Measurements from ENCODE around the gene SAMD8. TPM values are rescaled to one million over a fixed set of nuclear protein-coding genes. Genes with fewer than 3 reads are reported as not detected.

Gene SAMD8
- total and polyA plus RNA-seq, 2 donors (not counting 1 experiment from before 2014, with no cell fraction given) = 15.9 to 35.7 TPM

GRCh38 chr10:75095631-75096030 is 15.8 kb upstream of the SAMD8 start:
- Histone ChIP-seq H3K9ac (ENCODE audit: low read length) (no peak overlapping the region), H3K27ac (ENCODE audit: low read length in 2 of 2) (no peak overlapping the region), H3K4me3 (ENCODE audit: control extremely low read depth in 1 of 5, extremely low read depth in 1 of 5, insufficient read depth in 1 of 5, low read depth in 2 of 5, low read length in 4 of 5) (no peak overlapping the region), H3K27me3 (replicated peaks in 1 of 4; ENCODE audit: control extremely low read depth in 1 of 4, control insufficient read depth in 3 of 4, insufficient read depth in 4 of 4, low read length in 3 of 4) (no peaks in the 10 kb centered on the region), H2AFZ (ENCODE audit: insufficient read depth, low read depth, low read length, poor library complexity, severe bottlenecking) (no peak overlapping the region), H3K4me2 (replicated peaks; ENCODE audit: low read depth, low read length, poor library complexity, severe bottlenecking) (no peak overlapping the region), H3K79me2 (ENCODE audit: control insufficient read depth, insufficient read depth, low read length) (no peaks in the 10 kb centered on the region), H3K36me3 (replicated peaks in 1 of 2; ENCODE audit: control extremely low read depth in 1 of 2, control insufficient read depth in 1 of 2, extremely low read depth in 1 of 2, insufficient read depth in 2 of 2, low read length in 1 of 2) (no peaks in the 10 kb centered on the region), H3K4me1 (ENCODE audit: control insufficient read depth in 2 of 2, insufficient read depth in 2 of 2, low read length in 2 of 2) (peaks cover 0 to 7% of the 10 kb centered on the region in 2 donors), H4K20me1 (ENCODE audit: control insufficient read depth, insufficient read depth, low read length, poor library complexity, severe bottlenecking) (no peaks in the 10 kb centered on the region), H3K9me3 (ENCODE audit: control extremely low read depth in 1 of 3, control insufficient read depth in 2 of 3, insufficient read depth in 1 of 3, low read length in 2 of 3) (no peaks in the 10 kb centered on the region)
- Mint-ChIP-seq H3K4me1 (no peaks in the 10 kb centered on the region), H3K9me3 (ENCODE audit: insufficient read depth) (no peaks in the 10 kb centered on the region), H3K27me3 (no peaks in the 10 kb centered on the region), H3K27ac (no peak overlapping the region), H3K4me3 (no peak overlapping the region)
- intact Hi-C loops (cut with micrococcal nuclease) = loop anchor here (10.0 kb wide), 1 partner anchor 361 kb away; no protein-coding TSS in a partner anchor
- 89% methylated on average over 12 of the region's 14 CpGs for WGBS (ENCODE audit: insufficient coverage)
- POLR2A ChIA-PET = no interaction called here
- CTCF ChIA-PET = interaction anchor here (0.6 to 11.8 kb wide), 2 partner anchors 389 to 852 kb away, joined by 3 to 103 read pairs; no protein-coding TSS in a partner anchor
- ATAC-seq (ENCODE audit: low read depth) = no peak
- DNase-seq = no peak
- TF ChIP-seq CTCF (IDR thresholded peaks at IDR 0.05) = no peak
- TF ChIP-seq EZH2 (IDR thresholded peaks at IDR 0.05; ENCODE audit: borderline replicate concordance, insufficient read depth, low read depth, low read length, poor library complexity, severe bottlenecking) = no peak

GRCh38 chr10:75096749-75097148 is 14.7 kb upstream of the SAMD8 start:
- intact Hi-C loops (cut with micrococcal nuclease) = loop anchor here (10.0 kb wide), 1 partner anchor 362 kb away; no protein-coding TSS in a partner anchor
- Histone ChIP-seq H3K4me2 (replicated peaks; ENCODE audit: low read depth, low read length, poor library complexity, severe bottlenecking) (no peak overlapping the region), H3K9me3 (ENCODE audit: control extremely low read depth in 1 of 3, control insufficient read depth in 2 of 3, insufficient read depth in 1 of 3, low read length in 2 of 3) (no peaks in the 10 kb centered on the region), H4K20me1 (ENCODE audit: control insufficient read depth, insufficient read depth, low read length, poor library complexity, severe bottlenecking) (no peaks in the 10 kb centered on the region), H3K4me1 (ENCODE audit: control insufficient read depth in 2 of 2, insufficient read depth in 2 of 2, low read length in 2 of 2) (peaks cover 0 to 7% of the 10 kb centered on the region in 2 donors), H3K79me2 (ENCODE audit: control insufficient read depth, insufficient read depth, low read length) (no peaks in the 10 kb centered on the region), H3K4me3 (ENCODE audit: control extremely low read depth in 1 of 5, extremely low read depth in 1 of 5, insufficient read depth in 1 of 5, low read depth in 2 of 5, low read length in 4 of 5) (no peak overlapping the region), H3K27ac (ENCODE audit: low read length in 2 of 2) (no peak overlapping the region), H3K36me3 (replicated peaks in 1 of 2; ENCODE audit: control extremely low read depth in 1 of 2, control insufficient read depth in 1 of 2, extremely low read depth in 1 of 2, insufficient read depth in 2 of 2, low read length in 1 of 2) (no peaks in the 10 kb centered on the region), H3K27me3 (replicated peaks in 1 of 4; ENCODE audit: control extremely low read depth in 1 of 4, control insufficient read depth in 3 of 4, insufficient read depth in 4 of 4, low read length in 3 of 4) (no peaks in the 10 kb centered on the region), H3K9ac (ENCODE audit: low read length) (no peak overlapping the region), H2AFZ (ENCODE audit: insufficient read depth, low read depth, low read length, poor library complexity, severe bottlenecking) (no peak overlapping the region)
- no peak for TF ChIP-seq CTCF (IDR thresholded peaks at IDR 0.05)
- TF ChIP-seq EZH2 (IDR thresholded peaks at IDR 0.05; ENCODE audit: borderline replicate concordance, insufficient read depth, low read depth, low read length, poor library complexity, severe bottlenecking) = no peak
- CTCF ChIA-PET = interaction anchor here (11.8 kb wide), 1 partner anchor 853 kb away, joined by 103 read pairs; no protein-coding TSS in a partner anchor
- no peak for ATAC-seq (ENCODE audit: low read depth)
- Mint-ChIP-seq H3K27ac (no peak overlapping the region), H3K4me1 (no peaks in the 10 kb centered on the region), H3K27me3 (no peaks in the 10 kb centered on the region), H3K4me3 (no peak overlapping the region), H3K9me3 (ENCODE audit: insufficient read depth) (no peaks in the 10 kb centered on the region)
- no peak for DNase-seq
- POLR2A ChIA-PET = no interaction called here

All from B cell (primary cell).